HepG2 (cell line): ENCODE results near the gene FKBP10. TPM values are rescaled to one million over a fixed set of nuclear protein-coding genes. Genes with fewer than 3 reads are reported as not detected.

Experiments used
- ATAC-seq: fragments of 200-7000 bp; cut with Tn5 transposase; 3 replicates; pipeline ENCODE4 v1.9.1; 2020; ENCODE audit warnings: mild to moderate bottlenecking, moderate library complexity
- BruUV-seq: library from RNA; stranded (reverse); fragments of 400-500 nt; replicated peaks from 2 replicates; lab custom pipeline; 2021; lab: Mats Ljungman, UMichigan
- CTCF ChIA-PET: fragments of 300-600 bp; formaldehyde crosslinking; extraction: SDS; loops from one replicate; lab custom pipeline; 2021; ENCODE audit warnings: low total read pairs, inconsistent platforms, low intra/inter-chr PET ratio; lab: Yijun Ruan, JAX
- POLR2A ChIA-PET: fragments of 350-600 bp; sonication (Branson Sonifier 250); formaldehyde crosslinking; loops from one replicate; lab custom pipeline; 2020; ENCODE audit warnings: antibody characterized with exemption, inconsistent platforms; lab: Yijun Ruan, JAX
- DNase-seq: peaks from one replicate; pipeline ENCODE4 v3.0.0-alpha.2; 2015; ENCODE audit warnings: low spot score
- FAIRE-seq: peaks from 3 replicates; lab custom pipeline; 2011; peaks lifted over from hg19 to GRCh38; lab: Jason Lieb, UNC
- H2AFZ ChIP-seq: one replicate; pipeline ENCODE4 v1.6.1; 2011; ENCODE audit warnings: low read length, inconsistent platforms
- H3K27ac ChIP-seq: fragments of 300-600 bp; 3 replicates; pipeline ENCODE4 v1.8.0; 2011; ENCODE audit warnings: mixed run types, mild to moderate bottlenecking, mixed read lengths, low read length, inconsistent platforms; ENCODE audit not compliant: insufficient read depth; ENCODE audit errors: extremely low read length
- H3K27me3 ChIP-seq, 2 experiments: fragments of 200-600 bp in 1 of 2; 2 replicates in 1 of 2; 3 replicates in 1 of 2; pipeline versions ENCODE4 v1.6.0 to v1.8.0; 2011; ENCODE audit warnings: low read length in 2 of 2, mild to moderate bottlenecking in 2 of 2, moderate library complexity in 2 of 2, inconsistent platforms in 1 of 2; ENCODE audit not compliant: insufficient read depth in 2 of 2, control insufficient read depth in 1 of 2
- H3K36me3 ChIP-seq, 2 experiments: fragments of 200-600 bp in 1 of 2; replicated peaks in 1 of 2; 2 replicates in 1 of 2; 3 replicates in 1 of 2; pipeline versions ENCODE4 v1.5.1 to v1.8.0; 2011; ENCODE audit warnings: low read length in 2 of 2, inconsistent platforms in 1 of 2; ENCODE audit not compliant: insufficient read depth in 2 of 2, control insufficient read depth in 1 of 2
- H3K4me1 ChIP-seq: 2 replicates; pipeline ENCODE4 v1.5.1; 2012; ENCODE audit warnings: low read length, inconsistent platforms; ENCODE audit not compliant: insufficient read depth
- H3K4me2 ChIP-seq: 2 replicates; pipeline ENCODE4 v1.6.0; 2011; ENCODE audit warnings: low read depth, low read length, inconsistent platforms
- H3K4me3 ChIP-seq, 3 experiments: fragments of 200-600 bp in 1 of 3; sonication (generic), shearing (Covaris generic) in 1 of 3; replicated peaks in 1 of 3; 2 replicates each; pipeline ENCODE4 v1.5.1; 2011 to 2016; ENCODE audit warnings: low read length in 3 of 3, inconsistent platforms in 2 of 3, low read depth in 2 of 3, mild to moderate bottlenecking in 2 of 3, control low read depth in 1 of 3, mixed read lengths in 1 of 3; ENCODE audit not compliant: insufficient read depth in 1 of 3
- H3K79me2 ChIP-seq: one replicate; pipeline ENCODE4 v1.6.1; 2011; ENCODE audit warnings: low read length, inconsistent platforms; ENCODE audit not compliant: insufficient read depth
- H3K9ac ChIP-seq: 2 replicates; pipeline ENCODE4 v1.6.0; 2011; ENCODE audit warnings: mild to moderate bottlenecking, low read depth, low read length, inconsistent platforms; ENCODE audit not compliant: insufficient read depth
- H3K9me3 ChIP-seq: 2 replicates; pipeline ENCODE4 v1.5.1; 2012; ENCODE audit warnings: mild to moderate bottlenecking, low read length
- H4K20me1 ChIP-seq: 2 replicates; pipeline ENCODE4 v1.6.0; 2011; ENCODE audit warnings: inconsistent platforms, mild to moderate bottlenecking, low read length, moderate library complexity; ENCODE audit not compliant: insufficient read depth
- AGO2 ChIP-seq: fragments of 200-400 bp; formaldehyde crosslinking; optimal IDR thresholded peaks from 2 replicates; pipeline ENCODE3; 2017; ENCODE audit warnings: mild to moderate bottlenecking, low read depth, low read length, moderate library complexity
- AKAP8 ChIP-seq: sonication (generic); formaldehyde crosslinking; IDR thresholded peaks from 2 replicates; pipeline ENCODE4 v1.5.1; 2020; ENCODE audit warnings: mild to moderate bottlenecking, missing genetic modification reagents
- BATF2 ChIP-seq: sonication (generic); formaldehyde crosslinking; IDR thresholded peaks from 2 replicates; pipeline ENCODE4 v1.8.0; 2022; ENCODE audit warnings: mild to moderate bottlenecking, missing genetic modification reagents, moderate library complexity
- CEBPB ChIP-seq: IDR thresholded peaks from 2 replicates; pipeline ENCODE4 v1.6.1; 2011; ENCODE audit warnings: low read depth, low read length, improper control_type of control experiment, borderline replicate concordance
- GLI4 ChIP-seq: sonication (generic); formaldehyde crosslinking; IDR thresholded peaks from 2 replicates; pipeline ENCODE4 v1.5.1; 2020; ENCODE audit warnings: missing genetic modification reagents, mild to moderate bottlenecking, moderate library complexity, borderline replicate concordance
- RBFOX2 ChIP-seq: fragments of 200-400 bp; formaldehyde crosslinking; IDR thresholded peaks from 2 replicates; pipeline ENCODE4 v1.6.1; 2017; ENCODE audit warnings: low read depth, mild to moderate bottlenecking, low read length
- RBM22 ChIP-seq: fragments of 200-400 bp; formaldehyde crosslinking; optimal IDR thresholded peaks from 2 replicates; pipeline ENCODE3; 2017; ENCODE audit warnings: mild to moderate bottlenecking, low read length, moderate library complexity
- ZBTB38 ChIP-seq: sonication (generic); formaldehyde crosslinking; IDR thresholded peaks from 2 replicates; pipeline ENCODE4 v1.5.1; 2020; ENCODE audit warnings: mild to moderate bottlenecking, missing genetic modification reagents
- ZNF235 ChIP-seq: sonication (generic); formaldehyde crosslinking; IDR thresholded peaks from 2 replicates; pipeline ENCODE4 v1.8.1; 2023; ENCODE audit warnings: mild to moderate bottlenecking, missing genetic modification reagents, borderline replicate concordance
- ZNF572 ChIP-seq: sonication (generic); formaldehyde crosslinking; IDR thresholded peaks from 2 replicates; pipeline ENCODE4 v1.5.1; 2020; ENCODE audit warnings: mild to moderate bottlenecking, missing genetic modification reagents
- ZSCAN21 ChIP-seq: sonication (generic); formaldehyde crosslinking; IDR thresholded peaks from 2 replicates; pipeline ENCODE4 v1.8.0; 2022; ENCODE audit warnings: mild to moderate bottlenecking, missing genetic modification reagents, moderate library complexity, borderline replicate concordance
- WGBS: methylation state at CpG from one replicate; pipeline ENCODE4 v1.1.6; 2017; ENCODE audit warnings: low lambda C conversion rate; 5-methylcytosine and 5-hydroxymethylcytosine counted together
- in situ Hi-C: cut with HindIII; loops from 2 replicates; pipeline ENCODE4 v1.10.0; 2017; ENCODE audit warnings: low pct_unique_long_range_greater_than_20kb; ENCODE audit not compliant: extremely low pct_ligation_motif_present
- intact Hi-C: fragments of 100-400 bp; cut with micrococcal nuclease; formaldehyde crosslinking; loops from one replicate; pipeline ENCODE4 v1.10.0; 2022; ENCODE audit not compliant: unreplicated experiment
- polyA plus RNA-seq, 8 experiments: library from polyadenylated mRNA; depleted of rRNA in 3 of 8; stranded (reverse) in 7 of 8; unstranded in 1 of 8; fragments of >200 nt; fragmentation: Illumina TruSeq in 4 of 8; extraction: Trizol in 4 of 8; gene quantifications; 2 replicates each; pipeline versions ENCODE4 v1.2.1 to v1.2.3, GENCODE V29; 2011 to 2016; ENCODE audit warnings: low read depth in 4 of 8, missing spikeins in 1 of 8, mixed read lengths in 1 of 8; ENCODE audit not compliant: insufficient read depth in 1 of 8
- total RNA-seq, 5 experiments: library from RNA; depleted of rRNA; stranded (reverse); fragments of >200 nt; fragmentation: Illumina TruSeq; extraction: Trizol; gene quantifications; 2 replicates each; pipeline ENCODE4 v1.2.3, GENCODE V29; 2016; ENCODE audit warnings: low read depth in 1 of 5
- TF ChIP-seq, protein P1 (sequence below): sonication (generic); formaldehyde crosslinking; IDR thresholded peaks from 2 replicates; pipeline ENCODE4 v1.5.0; 2020; ENCODE audit warnings: missing genetic modification reagents, mild to moderate bottlenecking, borderline replicate concordance
- TF ChIP-seq, protein P2 (sequence below): sonication (generic); formaldehyde crosslinking; IDR thresholded peaks from 2 replicates; pipeline ENCODE4 v1.8.0; 2022; ENCODE audit warnings: mild to moderate bottlenecking, missing genetic modification reagents, moderate library complexity

The FKBP10 gene
- total and polyA plus RNA-seq, 2 of the 13 experiments (the other 11 are each of a cell fraction or from before 2014, with no cell fraction given), result 149 to 573 TPM

DNA sequence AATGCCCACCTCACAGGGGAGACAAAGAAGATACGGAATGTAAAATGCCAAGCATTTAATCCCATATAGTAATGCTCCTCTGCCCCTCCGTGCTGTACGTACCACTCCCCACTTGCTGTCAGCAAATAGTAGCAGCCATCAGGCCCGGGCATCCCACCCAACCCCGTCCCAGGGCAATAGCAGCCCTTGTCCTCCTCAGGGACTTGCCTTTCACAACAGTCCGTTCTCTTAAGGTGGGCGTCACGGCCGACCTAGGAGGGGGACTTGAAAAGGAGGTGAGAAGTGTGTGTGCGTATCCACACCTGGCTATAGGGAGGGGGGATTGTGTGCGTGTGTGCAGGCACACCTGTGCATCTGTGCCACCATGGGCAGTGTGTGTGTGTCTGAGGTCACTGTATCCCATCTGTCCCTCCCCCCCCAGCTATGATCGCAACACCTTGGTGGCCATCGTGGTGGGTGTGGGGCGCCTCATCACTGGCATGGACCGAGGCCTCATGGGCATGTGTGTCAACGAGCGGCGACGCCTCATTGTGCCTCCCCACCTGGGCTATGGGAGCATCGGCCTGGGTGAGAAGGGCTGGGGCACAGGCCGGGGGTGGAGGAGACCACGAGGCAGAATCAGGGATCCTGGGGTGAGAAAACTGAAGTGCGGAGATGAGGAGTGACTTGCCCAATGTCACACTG, 4.0 kb downstream of the FKBP10 start:
- peaks cover 21 to 41% of the 10 kb centered on the region in 2 experiments for H3K36me3 ChIP-seq
- CTCF ChIA-PET, result no interaction called here
- H2AFZ ChIP-seq, result no peak overlapping the region
- FAIRE-seq, result no peak
- no peak overlapping the region for H3K27ac ChIP-seq
- intact Hi-C loops (loop anchor here (10.0 kb wide), 1 partner anchor 48 kb away; the partner anchor contains the start of gene KLHL11), in situ Hi-C loops (no loop called here)
- H3K9ac ChIP-seq, result 0 out of 2 replicates have a peak overlapping the region, but pooled peaks have one; percentile 2
- H3K4me3 ChIP-seq, result no peak overlapping the region
- POLR2A ChIA-PET, result no interaction called here
- DNase-seq, result no peak
- peaks cover 33% of the 10 kb centered on the region for H3K79me2 ChIP-seq
- H4K20me1 ChIP-seq, result peaks cover 6% of the 10 kb centered on the region; the same call in 1 of the 2 replicates
- no peaks in the 10 kb centered on the region for H3K9me3 ChIP-seq
- WGBS, result 98% methylated on average over 23 of the region's 23 CpGs
- no peak overlapping the region for H3K4me2 ChIP-seq
- peaks cover 34% of the 10 kb centered on the region for H3K4me1 ChIP-seq
- no peak for ATAC-seq
- no peaks in the 10 kb centered on the region; a peak in 1 of 5 replicates for H3K27me3 ChIP-seq
- no TSS peak for BruUV-seq
- TF ChIP-seq RBFOX2 (peak; percentile 62), ZSCAN21 (CRISPR knock-in tag) (peak; percentile 57; the same call in 1 of the 2 replicates), ZBTB38 (0 out of 2 replicates have a peak, but pooled peaks have one; percentile 34), RBM22 (peak; percentile 59), ZNF572 (0 out of 2 replicates have a peak, but pooled peaks have one; percentile 51), AGO2 (peak; percentile 83), GLI4 (no peak), ZNF235 (CRISPR knock-in tag) (no peak), CEBPB (no peak), BATF2 (CRISPR knock-in tag) (0 out of 2 replicates have a peak, but pooled peaks have one; percentile 41), AKAP8 (CRISPR knock-in tag) (0 out of 2 replicates have a peak, but pooled peaks have one; percentile 41)
- TF ChIP-seq, protein P1, sequence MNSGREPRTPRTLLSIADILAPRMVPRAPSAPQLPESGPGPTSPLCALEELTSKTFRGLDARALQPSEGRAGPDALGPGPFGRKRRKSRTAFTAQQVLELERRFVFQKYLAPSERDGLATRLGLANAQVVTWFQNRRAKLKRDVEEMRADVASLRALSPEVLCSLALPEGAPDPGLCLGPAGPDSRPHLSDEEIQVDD, result peak; percentile 58; the same call in 1 of the 2 replicates
- TF ChIP-seq, protein P2, sequence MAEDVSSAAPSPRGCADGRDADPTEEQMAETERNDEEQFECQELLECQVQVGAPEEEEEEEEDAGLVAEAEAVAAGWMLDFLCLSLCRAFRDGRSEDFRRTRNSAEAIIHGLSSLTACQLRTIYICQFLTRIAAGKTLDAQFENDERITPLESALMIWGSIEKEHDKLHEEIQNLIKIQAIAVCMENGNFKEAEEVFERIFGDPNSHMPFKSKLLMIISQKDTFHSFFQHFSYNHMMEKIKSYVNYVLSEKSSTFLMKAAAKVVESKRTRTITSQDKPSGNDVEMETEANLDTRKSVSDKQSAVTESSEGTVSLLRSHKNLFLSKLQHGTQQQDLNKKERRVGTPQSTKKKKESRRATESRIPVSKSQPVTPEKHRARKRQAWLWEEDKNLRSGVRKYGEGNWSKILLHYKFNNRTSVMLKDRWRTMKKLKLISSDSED, result 0 out of 2 replicates have a peak, but pooled peaks have one; percentile 30
